ENCODE measurements around the gene TMCC1. TPM values are rescaled to one million over a fixed set of nuclear protein-coding genes. Genes with fewer than 3 reads are reported as not detected.

TMCC1 gene
- polyA plus RNA-seq, 6 donors from 2014 or later = 4.0 to 7.4 (median 5.7) TPM

Other genes starting within 250 kb of the TMCC1 start
- not detected for gene TRH, start 81.0 kb upstream of the TMCC1 start, polyA plus RNA-seq (ENCODE audit: low read depth in 6 of 6)
- 1 to 10 TPM in 1 of 6 donors, under 1 TPM in 3, not detected in 2; 0.33 to 1.3 (median 0.50) TPM for gene ALG1L2, start 188.1 kb upstream of the TMCC1 start, polyA plus RNA-seq (ENCODE audit: low read depth in 6 of 6)